Measurements from ENCODE around the gene ALG2. TPM values are rescaled to one million over a fixed set of nuclear protein-coding genes. Genes with fewer than 3 reads are reported as not detected.

The ALG2 gene
- total RNA-seq, 1 donor from 2014 or later, result 17.1 TPM

DNA sequence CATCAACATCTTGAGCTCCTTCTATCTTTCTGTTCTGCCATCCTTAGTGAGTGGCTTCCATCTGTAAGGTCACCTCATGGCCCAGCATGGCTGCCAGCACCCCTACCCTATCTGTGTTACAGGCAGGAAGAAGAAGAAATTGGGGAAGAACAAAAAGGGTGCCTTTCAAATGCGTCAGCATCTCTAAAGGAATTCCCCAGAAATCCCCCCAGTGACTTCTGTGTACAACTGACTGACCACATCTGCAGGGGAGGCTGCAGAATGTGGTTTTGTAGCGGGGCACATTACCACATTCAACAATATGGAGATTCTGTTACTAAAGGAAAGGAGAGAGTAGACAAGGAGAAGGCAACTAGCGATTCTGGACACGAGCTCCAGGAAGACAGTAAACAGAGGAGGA, 40.1 kb downstream of the ALG2 start:
- Histone ChIP-seq H3K27ac (no peak overlapping the region), H3K36me3 (no peaks in the 10 kb centered on the region), H3K9me3 (no peaks in the 10 kb centered on the region), H3K4me1 (peaks cover 4 to 6% of the 10 kb centered on the region in 2 donors), H3K27me3 (no peaks in the 10 kb centered on the region), H3K4me3 (no peak overlapping the region)
- no peak for DNase-seq (ENCODE audit: low spot score in 2 of 2)
- intact Hi-C loops (cut with DNase I), result loop anchor here (5.0 to 10.0 kb wide), 3 partner anchors 626 to 843 kb away; partner anchors contain the start of gene STX17
- TF ChIP-seq, protein P1, sequence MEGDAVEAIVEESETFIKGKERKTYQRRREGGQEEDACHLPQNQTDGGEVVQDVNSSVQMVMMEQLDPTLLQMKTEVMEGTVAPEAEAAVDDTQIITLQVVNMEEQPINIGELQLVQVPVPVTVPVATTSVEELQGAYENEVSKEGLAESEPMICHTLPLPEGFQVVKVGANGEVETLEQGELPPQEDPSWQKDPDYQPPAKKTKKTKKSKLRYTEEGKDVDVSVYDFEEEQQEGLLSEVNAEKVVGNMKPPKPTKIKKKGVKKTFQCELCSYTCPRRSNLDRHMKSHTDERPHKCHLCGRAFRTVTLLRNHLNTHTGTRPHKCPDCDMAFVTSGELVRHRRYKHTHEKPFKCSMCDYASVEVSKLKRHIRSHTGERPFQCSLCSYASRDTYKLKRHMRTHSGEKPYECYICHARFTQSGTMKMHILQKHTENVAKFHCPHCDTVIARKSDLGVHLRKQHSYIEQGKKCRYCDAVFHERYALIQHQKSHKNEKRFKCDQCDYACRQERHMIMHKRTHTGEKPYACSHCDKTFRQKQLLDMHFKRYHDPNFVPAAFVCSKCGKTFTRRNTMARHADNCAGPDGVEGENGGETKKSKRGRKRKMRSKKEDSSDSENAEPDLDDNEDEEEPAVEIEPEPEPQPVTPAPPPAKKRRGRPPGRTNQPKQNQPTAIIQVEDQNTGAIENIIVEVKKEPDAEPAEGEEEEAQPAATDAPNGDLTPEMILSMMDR (IDR thresholded peaks at IDR 0.05), result no peak

DNA sequence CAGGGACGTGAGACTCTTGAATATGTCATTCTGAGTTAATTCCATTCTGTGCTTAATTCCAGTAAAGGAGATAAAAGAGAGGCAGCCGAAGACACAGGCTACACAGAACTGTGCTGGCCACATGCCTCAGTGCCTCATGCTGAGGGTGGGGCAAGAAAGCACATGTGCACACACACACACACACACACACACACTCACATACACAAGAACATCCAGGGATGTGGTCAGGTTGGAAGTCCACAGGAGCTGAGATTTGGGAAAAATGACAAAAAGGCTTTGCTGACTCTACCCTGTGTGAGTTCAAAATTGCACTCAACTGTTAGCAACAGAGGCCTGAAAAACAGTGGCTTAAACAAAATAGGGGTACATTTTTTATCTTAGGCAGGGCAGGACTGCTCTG, 40.5 kb downstream of the ALG2 start:
- Histone ChIP-seq H3K4me1 (peaks cover 4 to 6% of the 10 kb centered on the region in 2 donors), H3K36me3 (no peaks in the 10 kb centered on the region), H3K9me3 (no peaks in the 10 kb centered on the region), H3K27ac (no peak overlapping the region), H3K27me3 (no peaks in the 10 kb centered on the region), H3K4me3 (no peak overlapping the region)
- TF ChIP-seq, protein P1 (IDR thresholded peaks at IDR 0.05), result no peak
- DNase-seq (ENCODE audit: low spot score in 2 of 2), result no peak
- intact Hi-C loops (cut with DNase I), result loop anchor here (5.0 to 10.0 kb wide), 3 partner anchors 626 to 844 kb away; partner anchors contain the start of gene STX17

DNA sequence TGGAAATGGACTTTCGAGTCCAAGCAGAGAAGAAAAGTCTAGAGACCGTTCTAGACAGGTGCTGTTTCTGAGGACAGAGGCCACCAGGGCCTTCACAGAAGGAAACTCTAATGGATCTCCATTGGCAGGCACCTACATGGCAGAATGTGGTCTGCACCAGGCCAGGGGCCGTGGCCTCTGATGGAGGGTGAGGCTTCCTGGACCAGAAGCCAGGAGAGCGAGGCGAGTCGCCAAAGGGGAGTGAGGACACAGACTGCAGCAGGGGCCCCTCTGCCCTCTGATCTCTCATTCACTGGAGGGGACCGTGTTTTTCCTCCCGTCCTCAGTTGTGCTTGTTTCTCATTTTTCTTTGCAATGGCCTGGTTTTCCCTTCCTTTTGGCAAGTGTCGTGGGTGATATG, 41.1 kb downstream of the ALG2 start:
- Histone ChIP-seq H3K36me3 (no peaks in the 10 kb centered on the region), H3K27me3 (no peaks in the 10 kb centered on the region), H3K9me3 (no peaks in the 10 kb centered on the region), H3K4me1 (peaks cover 4 to 6% of the 10 kb centered on the region in 2 donors), H3K27ac (no peak overlapping the region), H3K4me3 (no peak overlapping the region)
- DNase-seq (ENCODE audit: low spot score in 2 of 2), result no peak
- intact Hi-C loops (cut with DNase I), result loop anchor here (5.0 to 10.0 kb wide), 3 partner anchors 627 to 844 kb away; partner anchors contain the start of gene STX17
- TF ChIP-seq, protein P1 (IDR thresholded peaks at IDR 0.05), result no peak

DNA sequence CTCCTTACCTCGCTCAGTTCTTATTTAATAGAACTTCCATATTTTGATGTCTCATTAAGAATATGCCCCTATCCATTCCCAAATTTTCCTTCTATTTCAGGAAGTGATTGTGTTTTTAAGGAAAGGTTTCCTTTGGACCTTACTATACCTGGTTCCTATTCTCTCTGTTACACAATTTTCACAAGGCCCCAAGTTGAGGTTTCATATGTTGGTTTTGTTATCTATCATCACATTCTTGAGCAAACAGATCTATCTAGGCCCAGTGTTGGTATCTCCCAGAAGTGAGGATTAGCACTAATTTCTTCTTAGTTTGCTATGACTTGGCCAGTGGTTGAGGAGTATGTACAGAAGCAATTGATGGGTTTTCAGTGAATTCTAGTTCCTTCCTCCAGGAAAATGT, 41.5 kb downstream of the ALG2 start:
- TF ChIP-seq, protein P1 (IDR thresholded peaks at IDR 0.05), result no peak
- H3K36me3 ChIP-seq, result no peaks in the 10 kb centered on the region
- intact Hi-C loops (cut with DNase I), result loop anchor here (5.0 to 10.0 kb wide), 3 partner anchors 627 to 845 kb away; partner anchors contain the start of gene STX17
- no peaks in the 10 kb centered on the region for H3K9me3 ChIP-seq
- H3K4me1 ChIP-seq, result peaks cover 4 to 6% of the 10 kb centered on the region in 2 donors
- no peaks in the 10 kb centered on the region for H3K27me3 ChIP-seq
- DNase-seq (ENCODE audit: low spot score in 2 of 2), result no peak
- H3K27ac ChIP-seq, result no peak overlapping the region
- H3K4me3 ChIP-seq, result no peak overlapping the region

DNA sequence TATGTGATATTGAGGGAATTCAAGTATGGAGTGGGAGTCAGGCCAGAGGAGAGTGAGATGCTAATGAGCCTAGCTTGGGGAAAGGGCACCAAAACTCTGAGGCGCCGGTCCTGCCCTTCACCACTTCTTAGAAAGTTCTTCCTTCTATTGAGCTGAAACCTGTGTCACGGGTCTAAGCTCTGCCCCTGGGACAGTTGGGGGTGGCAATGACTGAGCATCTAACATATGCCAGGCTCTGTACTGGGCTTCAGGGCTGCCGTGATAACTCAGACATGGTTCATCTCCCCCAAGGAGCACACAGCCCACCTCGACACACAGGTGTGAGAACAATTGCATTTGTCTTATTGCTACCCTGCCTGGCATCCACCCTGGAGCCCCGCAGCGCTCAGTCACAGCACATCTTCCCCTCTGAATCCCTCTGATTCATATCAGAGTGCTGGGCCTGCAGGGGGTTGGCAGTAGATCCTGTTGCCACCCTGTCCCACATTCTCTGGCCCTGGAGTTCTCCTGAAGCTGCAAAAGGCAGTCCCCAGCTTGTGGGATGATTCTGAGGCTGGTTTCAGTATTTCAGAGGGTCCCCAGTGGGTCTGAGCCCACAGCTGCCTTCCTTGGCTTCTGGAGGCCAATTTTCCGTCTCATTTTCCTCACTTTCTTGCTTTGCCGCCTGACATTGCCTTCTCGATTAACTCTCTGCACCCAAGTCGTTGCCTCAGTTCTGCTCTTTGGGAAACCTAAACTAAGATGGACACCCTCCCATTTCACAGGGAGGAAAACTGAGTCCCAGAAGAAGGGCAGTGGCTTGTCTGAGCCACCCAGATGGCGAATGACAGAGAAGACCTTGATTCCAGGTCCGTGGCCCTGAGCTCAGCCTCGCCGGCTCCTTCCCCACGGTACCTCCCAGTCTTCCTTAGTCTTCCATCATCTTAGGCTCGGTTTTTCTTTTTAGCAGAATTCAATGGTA, 42.5 kb downstream of the ALG2 start:
- Histone ChIP-seq H3K27me3 (no peaks in the 10 kb centered on the region), H3K4me3 (no peak overlapping the region), H3K36me3 (no peaks in the 10 kb centered on the region), H3K4me1 (no peaks in the 10 kb centered on the region), H3K27ac (no peak overlapping the region), H3K9me3 (no peaks in the 10 kb centered on the region)
- TF ChIP-seq, protein P1 (IDR thresholded peaks at IDR 0.05), result no peak
- no peak for DNase-seq (ENCODE audit: low spot score in 2 of 2)
- intact Hi-C loops (cut with DNase I), result no loop called here
